ENCODE results near the gene AMOTL1.

AMOTL1 gene

DNA sequence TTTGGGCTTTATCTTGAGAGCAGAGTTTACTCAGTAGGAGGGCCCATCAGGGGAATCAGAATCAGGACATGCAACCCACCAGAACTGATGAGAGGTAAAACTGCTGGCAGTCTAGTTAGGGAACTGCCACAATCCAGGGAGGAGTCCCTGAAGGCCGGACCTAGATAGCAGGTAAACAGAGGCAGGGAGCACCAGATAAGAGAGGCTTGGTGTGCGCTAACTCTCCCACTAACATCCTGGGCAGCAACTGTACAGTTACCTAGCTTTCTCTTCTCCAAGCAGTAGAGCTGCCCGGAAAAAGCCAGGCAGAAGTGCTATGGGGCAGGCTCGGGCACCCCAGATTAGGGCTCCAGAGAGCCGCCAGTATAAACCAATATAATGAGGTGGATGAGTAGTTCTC, 865 bp upstream of the AMOTL1 start:
- no peak for DNase-seq (ENCODE audit: low read depth in 1 of 2, low spot score in 1 of 2)

GRCh38 chr11:94768602-94769541, 716 bp downstream of the AMOTL1 start:
- no peak for DNase-seq (ENCODE audit: low read depth in 1 of 2, low spot score in 1 of 2)

DNA sequence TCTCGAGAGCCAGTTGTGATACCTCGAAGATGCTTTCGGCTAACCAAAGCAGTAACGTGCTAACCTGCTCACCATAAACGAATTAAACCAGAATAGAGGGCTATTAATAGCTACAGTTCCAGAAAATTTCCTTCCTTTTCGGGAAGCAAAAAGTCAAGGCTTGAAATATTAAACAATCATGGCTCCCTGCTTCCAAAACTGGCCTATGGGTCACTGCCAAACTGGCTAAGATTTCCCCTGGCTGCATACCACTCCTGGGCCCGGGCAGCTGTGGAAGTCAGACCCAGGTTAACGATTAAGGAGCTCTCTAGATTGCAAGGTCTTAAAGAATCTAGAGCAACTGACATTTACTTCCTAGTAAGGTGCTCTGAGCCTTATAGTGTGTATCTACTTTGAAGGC, 1.7 kb downstream of the AMOTL1 start:
- DNase-seq (ENCODE audit: low read depth in 1 of 2, low spot score in 1 of 2): no peak

GRCh38 chr11:94770563-94771120, 2.5 kb downstream of the AMOTL1 start:
- DNase-seq (ENCODE audit: low read depth in 1 of 2, low spot score in 1 of 2): no peak

DNA sequence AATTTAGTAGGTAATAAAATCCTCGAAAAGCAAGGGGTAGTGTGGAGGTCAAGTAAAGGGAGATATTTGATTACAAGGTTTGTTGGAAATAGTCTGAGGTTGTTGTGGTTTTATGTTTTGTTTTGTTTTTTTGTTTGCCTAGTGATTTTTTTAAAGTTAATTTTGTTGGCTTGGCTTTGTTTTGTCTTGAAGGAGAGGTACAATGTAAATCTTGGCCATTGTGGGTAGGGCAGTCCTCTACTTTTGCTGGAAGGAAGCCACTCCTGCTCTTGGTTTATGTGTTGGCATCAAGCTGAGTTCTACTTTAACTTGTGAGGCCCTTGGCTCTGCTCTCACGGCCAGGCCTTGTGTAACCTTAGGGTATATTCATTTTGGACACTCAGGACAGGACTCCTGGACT, 3.2 kb downstream of the AMOTL1 start:
- no peak for DNase-seq (ENCODE audit: low read depth in 1 of 2, low spot score in 1 of 2)

DNA sequence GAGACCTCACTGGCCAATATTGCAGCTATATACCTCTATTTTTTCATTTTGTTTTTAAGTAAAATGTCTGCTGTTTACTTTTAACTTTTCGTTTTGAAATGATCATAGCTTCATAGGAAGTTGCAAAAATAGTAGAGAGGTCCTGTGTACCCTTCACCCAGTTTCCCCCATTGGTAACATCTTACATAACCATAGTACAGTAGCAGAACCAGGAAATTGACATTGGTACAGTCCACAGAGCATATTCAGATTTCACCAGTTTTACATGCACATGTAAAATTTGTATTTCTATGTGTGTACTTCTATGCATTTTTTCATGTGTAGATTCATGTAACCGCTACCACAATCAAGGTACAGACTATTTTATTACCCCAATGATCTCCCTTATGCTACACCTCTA, 3.8 kb downstream of the AMOTL1 start:
- no peak for DNase-seq (ENCODE audit: low read depth in 1 of 2, low spot score in 1 of 2)

DNA sequence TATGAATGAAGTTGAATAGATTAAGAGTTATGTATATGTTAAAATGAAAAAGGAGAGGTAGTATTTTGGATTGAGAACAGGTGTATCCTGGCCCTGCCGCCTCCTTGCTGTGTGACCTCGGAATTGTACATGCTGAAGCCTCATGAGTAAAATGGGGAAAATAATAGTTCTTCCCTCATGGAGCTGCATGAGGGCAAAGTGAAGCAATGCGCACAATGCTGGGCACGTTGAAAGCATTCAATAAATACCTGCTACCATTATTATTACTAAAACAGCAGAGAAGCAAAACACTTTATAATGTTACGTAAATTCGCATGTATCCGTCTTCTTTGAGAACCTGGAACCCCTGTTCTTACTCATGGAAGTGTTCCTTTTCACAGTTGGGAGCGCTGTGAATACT, 5.7 kb downstream of the AMOTL1 start:
- no peak for DNase-seq (ENCODE audit: low read depth in 1 of 2, low spot score in 1 of 2)

DNA sequence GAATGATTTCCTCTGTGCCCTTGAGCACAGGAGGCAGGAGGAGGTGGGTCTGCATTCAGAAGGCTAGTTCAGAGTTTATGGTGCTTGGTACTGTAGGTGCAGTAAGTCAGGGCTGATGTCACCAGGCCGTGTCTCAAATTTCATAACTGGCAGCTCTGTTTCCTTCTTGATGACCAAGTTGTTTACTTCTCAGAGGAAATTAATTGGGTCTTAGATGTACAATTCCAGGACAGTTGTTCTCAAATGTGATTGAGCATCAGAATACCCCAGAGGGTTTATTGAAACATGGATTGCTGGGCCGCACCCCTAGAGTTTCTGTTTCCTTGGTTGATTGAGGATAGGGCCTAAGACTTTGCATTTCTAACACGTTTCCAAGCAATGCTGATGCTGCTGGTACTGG, 6.2 kb downstream of the AMOTL1 start:
- no peak for DNase-seq (ENCODE audit: low read depth in 1 of 2, low spot score in 1 of 2)

- no peak for DNase-seq (ENCODE audit: low read depth in 1 of 2, low spot score in 1 of 2)
These were observed 7.6 kb downstream of the AMOTL1 start for GRCh38 chr11:94775567-94776327.

GRCh38 chr11:94776351-94777321, 8.5 kb downstream of the AMOTL1 start:
- no peak for DNase-seq (ENCODE audit: low read depth in 1 of 2, low spot score in 1 of 2)

GRCh38 chr11:94780432-94780831, 12.3 kb downstream of the AMOTL1 start:
- DNase-seq (ENCODE audit: low read depth in 1 of 2, low spot score in 1 of 2): no peak

GRCh38 chr11:94781837-94782236, 13.7 kb downstream of the AMOTL1 start:
- no peak for DNase-seq (ENCODE audit: low read depth in 1 of 2, low spot score in 1 of 2)

- no peak for DNase-seq (ENCODE audit: low read depth in 1 of 2, low spot score in 1 of 2)
These were observed 14.3 kb downstream of the AMOTL1 start for GRCh38 chr11:94782446-94782845.

DNA sequence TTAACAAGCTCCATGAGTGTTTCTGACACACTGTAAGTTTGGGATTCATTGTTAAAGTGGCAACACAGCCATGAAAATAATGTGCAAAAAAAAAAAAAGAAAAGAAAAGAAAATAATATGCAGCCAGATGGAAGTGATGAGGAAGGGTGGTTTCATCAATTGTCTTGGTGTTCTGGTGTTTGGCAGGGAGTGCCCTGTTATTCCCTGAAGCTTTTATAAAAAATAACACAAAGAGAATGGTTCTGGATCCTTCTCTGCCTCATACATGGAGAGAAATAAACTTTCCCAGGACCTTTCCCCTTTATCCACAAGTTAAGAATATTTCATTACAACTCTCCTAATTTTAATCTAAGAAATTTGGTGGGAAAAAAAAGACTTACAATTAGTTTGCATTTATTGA, 16.7 kb downstream of the AMOTL1 start:
- DNase-seq (ENCODE audit: low read depth in 1 of 2, low spot score in 1 of 2): no peak

- DNase-seq (ENCODE audit: low read depth in 1 of 2, low spot score in 1 of 2): no peak
These were observed 17.4 kb downstream of the AMOTL1 start for GRCh38 chr11:94785509-94785908.

GRCh38 chr11:94786264-94787126, 18.3 kb downstream of the AMOTL1 start:
- DNase-seq (ENCODE audit: low read depth in 1 of 2, low spot score in 1 of 2): no peak

GRCh38 chr11:94787801-94788200, 19.6 kb downstream of the AMOTL1 start:
- DNase-seq (ENCODE audit: low read depth in 1 of 2, low spot score in 1 of 2): no peak

DNA sequence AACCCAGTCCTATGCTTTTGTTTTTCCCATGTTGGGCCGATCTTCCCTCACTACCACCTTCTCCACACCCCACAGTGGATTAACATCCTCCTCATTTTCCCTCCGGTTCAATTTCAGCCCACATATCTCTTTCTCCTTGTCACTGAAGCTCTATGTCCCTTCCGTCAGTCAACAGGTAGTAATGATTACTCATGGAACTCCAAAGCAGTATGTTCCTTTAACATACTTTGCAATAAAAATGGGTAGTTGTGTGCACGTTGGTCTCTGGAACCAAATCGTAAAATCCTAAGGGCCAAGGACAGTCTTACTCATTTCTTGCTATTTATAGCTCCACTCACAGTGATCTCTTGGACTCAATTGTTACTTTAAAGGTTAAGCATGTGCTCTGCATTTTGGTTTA, 20.2 kb downstream of the AMOTL1 start:
- DNase-seq (ENCODE audit: low read depth in 1 of 2, low spot score in 1 of 2): no peak

- DNase-seq (ENCODE audit: low read depth in 1 of 2, low spot score in 1 of 2): no peak
These were observed 22.0 kb downstream of the AMOTL1 start for GRCh38 chr11:94790197-94790596.

DNA sequence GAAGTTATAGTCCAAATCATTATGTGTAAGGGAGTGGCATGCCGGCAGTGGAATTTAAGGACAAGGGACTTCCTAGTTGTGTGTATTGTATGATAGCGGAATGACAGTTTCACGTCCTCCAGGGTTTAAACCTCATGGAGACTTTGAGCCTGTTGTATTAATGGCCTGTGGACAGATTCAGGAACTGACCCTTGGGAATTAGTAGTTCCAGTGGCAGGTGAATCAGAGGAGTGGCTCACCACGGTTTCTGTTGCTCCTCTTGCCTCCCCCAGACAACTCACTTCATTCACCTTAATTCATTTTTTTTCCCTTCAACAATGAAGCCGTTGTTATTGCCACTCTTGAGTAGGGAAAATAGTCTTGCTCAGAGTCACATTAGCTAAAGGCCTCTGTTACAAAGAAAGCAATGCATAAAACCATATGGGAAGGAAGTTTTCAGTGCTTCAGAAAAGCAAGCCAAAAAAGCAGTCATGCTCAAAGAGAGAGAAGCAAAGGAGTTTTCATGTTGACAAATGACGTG, 22.6 kb downstream of the AMOTL1 start:
- DNase-seq (ENCODE audit: low read depth in 1 of 2, low spot score in 1 of 2): no peak

Data from activated CD4-positive, alpha-beta T cell treated with anti-CD3 and anti-CD28 coated beads, Interleukin-2, amount 50 U/mL, for 24 hours (primary cell).